GM19452 (cell line): ENCODE data around the gene SLC4A1.

ENCODE experiments used
- ATAC-seq: cut with Tn5 transposase; IDR thresholded peaks from one replicate; pipeline ENCODE4 v1.9.1; 2021; ENCODE audit not compliant: unreplicated experiment

The SLC4A1 gene

DNA sequence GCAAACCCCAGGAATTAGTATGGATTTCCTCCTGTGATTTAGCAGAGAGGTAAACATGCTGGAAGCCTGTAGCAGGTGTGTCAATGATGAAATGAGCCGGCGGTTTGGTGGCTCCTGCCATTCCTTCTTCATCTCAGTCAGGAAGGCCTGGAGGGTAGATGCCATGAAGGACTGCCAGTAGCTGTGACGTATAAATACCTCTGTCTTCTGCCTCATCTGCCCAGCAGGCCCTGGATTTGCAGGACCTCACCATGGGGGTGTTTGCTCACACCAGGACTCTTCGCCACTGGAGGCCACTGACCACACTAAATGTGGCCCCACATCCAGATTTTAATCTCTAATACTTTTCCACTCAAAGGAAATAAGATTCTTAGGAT is 16.1 kb upstream of the SLC4A1 start:
- no peak for ATAC-seq

DNA sequence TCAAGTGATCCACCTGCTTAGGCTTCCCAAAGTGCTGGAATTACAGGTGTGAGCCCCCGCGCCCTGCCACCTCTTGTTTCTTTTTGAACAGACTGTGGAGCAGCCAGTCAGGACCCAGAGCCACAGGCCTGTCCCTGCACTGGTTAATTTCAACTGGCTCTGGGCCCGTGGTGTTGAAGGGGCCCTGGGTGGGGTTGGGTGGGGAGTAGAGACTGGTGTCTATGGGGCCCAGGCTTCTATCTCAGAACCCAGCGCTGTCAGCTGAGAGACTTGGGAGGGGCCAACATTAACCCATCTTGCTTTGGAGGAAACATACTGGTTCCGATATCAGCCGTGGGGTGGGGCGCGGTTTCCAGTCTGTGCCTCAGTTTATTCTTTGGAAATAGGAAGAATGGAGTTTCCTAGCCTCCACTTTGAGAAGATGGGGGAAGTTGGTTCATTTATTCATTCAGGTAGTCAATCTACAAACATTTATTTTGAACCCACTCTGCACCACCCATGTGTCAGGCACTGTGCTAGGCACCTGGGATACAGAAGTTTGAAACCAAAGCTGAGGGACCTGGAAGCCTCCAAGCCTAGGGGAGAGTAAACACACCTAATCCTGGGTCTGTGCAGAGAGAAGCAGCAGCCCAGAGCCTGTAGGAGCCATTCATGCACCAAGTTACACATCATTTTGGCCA is 15.5 kb upstream of the SLC4A1 start:
- no peak for ATAC-seq

DNA sequence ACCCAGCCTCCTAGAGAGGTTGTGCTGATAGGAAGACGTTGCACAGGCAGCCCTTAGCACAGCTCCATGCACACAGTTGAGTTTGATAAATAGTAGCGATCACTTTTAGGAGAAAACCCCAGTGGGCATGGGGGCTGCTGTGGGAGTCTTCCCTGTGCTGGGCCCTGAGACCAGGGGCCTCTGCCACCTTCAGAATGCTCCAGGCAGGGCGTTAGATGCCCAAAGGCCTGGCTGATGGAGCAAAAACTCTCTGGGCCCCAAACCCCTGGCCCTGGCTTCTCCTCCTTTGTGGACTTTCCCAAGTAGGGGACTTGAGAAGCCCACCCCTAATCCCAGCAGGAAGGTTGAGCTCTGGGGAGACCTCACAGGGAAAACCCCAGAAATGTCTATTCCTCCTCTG is 14.3 kb upstream of the SLC4A1 start:
- ATAC-seq = no peak

DNA sequence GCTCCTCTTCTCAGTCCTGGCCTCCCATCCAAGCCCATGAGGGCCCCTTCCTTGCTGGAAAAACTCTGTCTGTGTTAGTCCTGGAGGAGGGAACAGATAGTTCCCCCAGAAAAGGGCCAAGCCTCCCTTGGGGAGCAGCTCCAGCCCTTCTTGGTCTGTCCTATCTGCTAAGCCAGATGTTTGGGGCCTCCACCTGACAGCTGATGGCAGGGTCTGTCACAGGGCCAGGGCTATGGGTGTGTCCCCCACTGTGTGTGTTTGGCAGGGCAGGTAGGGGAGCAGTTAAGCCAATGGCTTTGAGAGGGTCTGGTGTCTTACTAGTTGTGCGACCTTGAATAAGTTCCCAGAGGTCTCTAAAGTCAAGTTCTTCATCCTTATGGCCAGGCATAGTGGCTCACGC is 13.6 kb upstream of the SLC4A1 start:
- ATAC-seq = no peak

DNA sequence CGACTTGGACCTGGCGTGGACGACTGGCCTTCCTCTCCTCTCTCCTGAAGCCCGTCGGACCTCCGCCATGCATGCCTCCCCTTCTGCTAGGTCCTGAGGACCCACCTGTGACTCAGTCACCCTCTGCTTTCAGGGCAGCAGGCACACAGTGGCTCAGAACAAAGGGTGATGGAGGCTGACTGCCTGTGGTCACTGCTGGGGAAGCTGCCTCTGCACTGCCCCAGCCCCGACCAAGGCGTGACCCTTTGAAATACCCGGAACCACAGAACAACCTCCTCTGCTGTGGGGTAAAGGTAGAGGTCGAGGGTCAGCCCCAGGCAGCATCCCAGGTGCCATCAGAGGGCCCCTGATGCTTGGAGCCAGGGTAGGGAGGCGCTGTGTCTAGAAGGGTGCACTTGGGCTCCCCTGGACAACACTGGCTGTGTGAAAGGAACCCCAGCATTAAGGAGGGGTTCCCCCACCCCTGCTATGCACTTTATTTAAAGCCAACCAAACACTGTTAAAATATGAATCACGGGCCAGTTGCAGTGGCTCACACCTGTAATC is 12.5 kb upstream of the SLC4A1 start:
- ATAC-seq = no peak

DNA sequence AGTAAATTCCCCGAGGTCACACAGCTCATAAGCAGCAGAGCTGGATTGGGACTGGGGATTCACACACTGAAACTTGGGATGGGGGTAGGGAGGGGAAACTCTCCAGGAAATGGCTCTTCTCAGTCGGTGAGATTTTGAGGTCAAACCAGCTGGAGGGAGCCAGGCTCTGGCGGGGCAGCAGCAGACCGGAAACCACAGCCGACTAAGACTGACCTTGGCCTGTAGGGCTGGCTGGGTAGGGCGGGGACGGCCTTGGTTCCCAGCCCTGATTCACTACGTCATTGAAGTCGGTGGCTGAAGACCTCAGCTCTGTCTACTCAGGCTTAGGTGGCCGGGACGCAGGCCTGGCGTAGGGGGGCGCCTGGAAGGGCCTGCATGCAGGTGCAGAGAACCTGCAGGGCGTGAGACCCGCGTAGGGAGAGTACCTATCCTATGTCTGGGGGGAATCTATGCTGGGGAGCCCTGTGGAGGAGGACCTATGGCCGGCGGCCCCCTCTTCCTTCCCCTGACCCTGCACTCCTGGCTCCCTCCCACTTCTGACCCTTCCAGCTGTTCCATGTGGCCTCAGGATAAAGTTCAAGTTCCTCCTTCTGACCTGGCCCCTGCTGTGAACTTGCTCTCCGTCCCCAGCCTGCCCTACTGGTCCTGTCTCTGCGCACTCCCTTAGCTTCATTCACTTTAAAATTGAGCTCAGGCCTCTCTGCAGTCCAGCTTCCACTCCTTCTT is 11.9 kb upstream of the SLC4A1 start:
- peak; percentile 92 for ATAC-seq

DNA sequence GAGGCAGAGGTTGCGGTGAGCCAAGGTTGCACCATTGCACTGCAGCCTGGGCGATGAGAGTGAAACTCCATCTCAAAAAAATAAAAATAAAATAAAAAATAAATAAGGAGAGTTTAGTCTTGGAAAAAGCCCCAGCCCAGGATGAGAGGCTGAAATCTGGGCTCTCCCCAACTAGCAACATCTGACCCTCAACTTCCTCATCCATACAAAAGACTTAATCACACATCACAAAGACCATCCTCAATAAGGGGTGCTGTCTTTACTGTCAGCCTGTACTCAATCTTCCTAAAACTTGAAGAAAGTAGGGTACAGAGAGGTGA is 11.4 kb upstream of the SLC4A1 start:
- ATAC-seq = no peak

DNA sequence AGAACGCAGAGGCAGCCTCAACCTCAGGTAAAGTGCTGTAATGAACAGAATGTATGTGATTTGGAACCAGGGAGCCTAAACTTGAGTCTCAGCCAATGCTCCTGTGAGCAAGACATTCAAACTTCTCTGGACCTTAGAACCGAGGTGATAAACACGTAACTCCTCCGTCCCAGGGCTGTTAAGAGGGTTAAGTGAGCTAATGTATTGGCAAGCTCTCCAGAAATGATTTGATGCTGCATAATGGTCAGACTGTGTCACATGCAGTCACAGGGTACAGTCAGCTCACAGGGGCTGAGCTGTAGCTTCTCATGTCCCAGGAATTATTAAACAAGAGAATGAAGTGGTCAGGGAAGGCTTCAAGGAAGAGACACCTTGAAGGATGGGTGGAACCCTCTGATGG is 10.0 kb upstream of the SLC4A1 start:
- no peak for ATAC-seq

DNA sequence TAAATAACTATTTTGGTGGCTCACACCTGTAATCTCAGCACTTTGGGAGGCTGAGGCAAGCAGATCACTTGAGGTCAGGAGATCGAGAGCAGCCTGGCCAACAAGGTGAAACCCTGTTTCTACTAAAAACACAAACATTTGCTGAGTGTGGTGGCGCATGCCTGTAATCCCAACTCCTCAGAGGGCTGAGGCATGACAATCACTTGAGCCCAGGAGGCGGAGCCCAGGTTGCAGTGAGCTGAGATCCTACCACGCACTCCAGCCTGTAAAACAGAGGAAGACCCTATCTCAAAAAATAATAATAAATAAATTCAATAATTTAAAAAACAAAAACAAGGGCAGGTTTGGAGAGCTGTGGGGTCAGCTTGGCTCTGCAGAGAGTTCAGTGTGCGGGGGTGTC is 5.7 kb upstream of the SLC4A1 start:
- no peak for ATAC-seq

DNA sequence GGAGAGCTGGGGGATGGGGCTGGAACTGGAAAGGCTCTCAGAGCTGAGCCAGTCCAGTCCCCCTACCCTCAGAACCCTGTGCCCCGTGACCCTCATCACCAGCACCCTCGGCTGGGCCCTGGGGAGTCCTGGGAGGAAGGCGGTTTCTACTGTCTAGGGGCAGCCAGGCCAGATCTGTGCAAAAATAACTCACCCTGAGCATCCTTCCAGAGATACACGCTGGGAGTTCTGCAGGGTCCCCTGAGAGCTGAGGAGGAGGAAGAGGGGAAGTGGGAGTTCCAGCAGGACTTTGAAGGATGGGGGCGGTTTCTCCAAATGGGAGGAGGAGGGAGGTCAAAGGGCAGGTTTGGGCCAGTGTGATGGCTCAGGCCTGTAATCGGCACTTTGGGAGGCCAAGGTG is 5.0 kb upstream of the SLC4A1 start:
- ATAC-seq = no peak

DNA sequence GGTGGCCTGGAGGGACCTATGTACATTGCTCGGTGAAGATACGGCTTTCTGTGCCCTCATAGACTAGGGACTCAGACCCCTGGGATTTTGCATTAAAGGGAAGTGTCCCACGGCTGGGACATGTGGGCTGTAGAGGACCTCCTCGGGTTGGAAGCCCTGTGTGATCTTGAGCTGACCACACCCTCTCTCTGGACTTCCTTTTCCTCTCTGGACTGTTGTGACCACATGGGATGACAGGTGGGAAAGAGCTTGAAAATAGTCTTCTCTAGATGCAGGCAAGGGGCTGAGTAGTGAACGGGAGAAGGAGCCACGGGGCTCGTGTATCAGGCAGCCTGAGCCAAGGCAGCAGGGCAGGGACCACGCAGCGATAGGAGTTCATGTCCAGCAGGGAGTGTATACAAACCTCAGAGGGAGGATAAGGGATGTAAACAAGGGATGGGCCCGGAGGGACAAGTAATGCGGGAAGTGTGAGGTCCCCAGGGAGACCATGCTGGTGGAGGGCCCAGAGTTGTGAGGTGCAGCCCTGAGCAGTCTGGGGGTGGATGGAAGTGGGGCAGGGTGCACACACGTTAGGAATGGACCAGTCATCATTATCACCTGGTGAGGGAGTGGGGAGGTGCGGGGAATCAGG is 4.5 kb upstream of the SLC4A1 start:
- no peak for ATAC-seq

DNA sequence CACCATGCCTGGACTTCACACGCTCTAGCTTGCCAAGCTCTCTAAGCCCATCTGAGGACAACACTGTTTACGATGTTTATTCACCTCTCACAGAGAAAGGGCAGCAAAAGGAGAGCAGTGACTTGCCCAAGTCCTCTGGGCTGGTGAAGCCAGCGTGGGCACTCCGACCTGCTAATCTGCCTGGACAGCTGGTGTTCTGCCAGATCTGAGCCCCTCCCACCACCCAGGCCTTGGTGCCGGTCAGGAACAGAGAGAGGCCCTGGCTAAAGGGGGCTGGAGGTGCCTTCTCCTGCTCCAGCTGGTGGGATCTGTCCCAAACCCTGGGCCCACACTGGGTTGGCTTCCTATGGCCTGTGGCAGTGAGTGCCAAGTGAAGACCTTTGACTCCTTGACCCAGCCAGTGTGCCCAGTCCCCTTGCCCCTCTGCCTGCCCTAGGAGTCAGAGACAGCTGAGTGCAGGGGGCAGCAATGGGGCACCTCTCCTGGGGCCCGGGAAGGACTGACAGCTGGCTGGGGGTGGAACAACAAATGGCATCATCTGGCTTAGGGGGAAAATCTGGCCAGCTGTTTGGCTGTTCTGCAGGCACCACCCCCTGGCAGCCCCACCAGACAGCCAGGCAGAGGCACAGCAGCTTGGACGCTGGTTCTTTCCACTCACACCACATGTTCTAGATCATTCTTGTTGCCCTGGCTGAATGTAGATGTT is 1.8 kb upstream of the SLC4A1 start:
- ATAC-seq = no peak

DNA sequence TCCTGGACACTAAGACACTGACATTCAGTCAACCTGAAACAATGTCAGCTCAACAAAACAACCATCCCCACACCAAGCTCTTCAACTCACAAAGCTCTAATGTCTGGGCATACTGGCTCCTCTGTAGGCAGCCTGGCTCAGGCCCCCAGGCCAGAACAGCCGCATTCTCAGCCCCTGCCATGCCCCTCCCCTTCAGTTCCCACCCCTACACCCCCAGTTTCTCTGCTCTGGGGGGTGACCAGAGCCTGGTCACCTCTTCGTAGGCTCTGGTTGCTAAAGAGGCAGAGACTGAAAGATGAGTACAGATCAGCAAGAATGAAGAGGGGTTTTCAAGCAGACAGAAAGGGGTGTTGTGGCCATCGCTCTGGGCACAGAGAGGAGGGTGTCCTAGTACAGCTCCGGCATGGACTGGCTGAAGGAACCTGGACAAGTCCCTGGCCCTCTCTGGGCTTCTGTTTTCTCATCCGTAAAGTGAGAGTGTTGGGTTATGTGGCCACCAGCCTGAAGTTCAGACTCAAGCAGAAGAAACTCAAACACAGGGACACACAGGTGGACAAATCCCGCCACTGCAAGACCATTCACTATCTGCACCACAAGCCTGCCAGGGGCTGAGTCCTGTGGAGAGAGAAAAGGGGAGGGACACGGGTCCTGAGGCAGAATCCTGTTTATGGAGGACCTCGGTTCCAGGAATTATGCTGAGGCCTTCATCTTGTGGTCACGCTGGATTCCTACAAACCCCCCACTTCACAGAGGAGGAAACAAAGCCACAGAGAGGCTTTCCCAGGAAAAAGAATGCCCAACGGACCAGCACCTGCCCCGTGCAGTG is 987 bp upstream of the SLC4A1 start:
- no peak for ATAC-seq

DNA sequence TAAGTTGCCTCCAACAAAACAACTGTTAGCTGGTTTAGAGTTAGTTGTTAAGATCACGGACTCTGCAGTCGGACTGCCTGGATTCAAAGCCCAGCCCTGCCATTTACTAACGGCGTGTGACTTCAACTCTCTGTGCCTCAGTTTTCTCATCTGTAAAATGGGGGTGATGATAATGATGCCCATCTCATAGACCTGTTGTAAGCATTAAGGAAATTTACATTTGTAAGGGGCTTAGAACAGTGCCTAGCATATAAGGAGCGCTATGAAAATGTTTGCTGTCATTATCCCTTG is 825 bp downstream of the SLC4A1 start:
- ATAC-seq = no peak

DNA sequence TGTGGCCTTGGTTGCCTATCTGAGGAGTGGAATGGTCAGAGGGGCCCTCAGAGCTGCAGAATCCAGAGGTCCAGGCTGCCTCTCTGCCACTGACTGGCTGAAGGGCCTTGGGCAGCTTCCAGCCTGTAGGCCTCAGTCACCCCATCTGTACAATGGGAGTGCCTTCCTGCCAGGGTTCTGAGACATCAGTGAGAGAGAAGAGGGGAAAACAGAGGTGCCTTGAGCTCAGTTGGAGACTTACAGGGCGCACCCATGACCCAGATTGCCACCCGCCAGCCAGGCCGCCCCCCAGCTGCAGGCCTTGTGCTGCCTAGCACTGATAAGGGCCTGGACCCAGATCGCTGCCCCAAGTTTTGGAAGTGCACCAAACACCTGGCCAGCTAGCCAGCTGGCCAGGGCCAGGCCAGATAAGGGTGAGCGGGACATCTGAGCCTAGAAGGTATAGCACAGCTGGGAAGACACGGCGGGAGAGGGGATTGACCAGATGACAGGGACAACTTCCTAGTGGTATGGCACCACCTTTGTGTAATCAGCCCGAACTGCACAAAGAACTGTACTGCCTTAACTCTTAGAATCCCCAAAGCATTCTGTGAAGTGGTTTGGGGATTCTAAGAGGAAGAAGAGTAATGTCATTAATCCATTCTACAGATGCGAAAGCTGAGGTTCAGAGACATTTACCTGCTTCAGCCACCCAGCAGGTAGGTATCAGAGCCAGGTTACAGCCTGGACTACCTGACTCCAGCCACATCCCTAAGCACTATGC is 1.4 kb downstream of the SLC4A1 start:
- no peak for ATAC-seq

DNA sequence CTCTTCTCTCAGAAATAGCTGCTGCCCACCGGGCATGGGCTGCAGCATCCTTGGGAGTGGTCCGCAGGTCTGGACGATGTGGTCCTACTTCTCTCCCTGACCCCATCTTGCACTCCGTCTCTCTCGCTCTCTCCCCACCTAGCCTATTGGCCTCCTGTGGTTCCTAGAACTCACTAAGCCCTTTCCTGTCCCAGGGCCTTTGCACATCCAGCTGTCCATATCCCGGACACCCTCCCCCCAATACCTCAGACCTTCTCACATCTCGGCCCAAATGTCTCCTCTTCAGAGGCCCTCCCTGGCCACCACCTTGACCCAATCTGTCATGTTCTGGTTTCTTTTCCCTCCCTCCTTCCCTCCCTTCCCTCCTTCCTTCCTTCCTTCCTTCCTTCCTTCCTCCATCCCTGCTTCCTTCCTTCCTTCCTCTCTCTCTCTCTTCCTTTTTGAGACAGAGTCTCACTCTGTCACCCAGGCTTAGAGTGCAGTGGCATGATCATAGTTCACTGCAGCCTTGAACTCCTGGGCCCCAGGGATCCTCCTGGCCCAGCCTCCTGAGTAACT is 4.5 kb downstream of the SLC4A1 start:
- ATAC-seq = no peak

DNA sequence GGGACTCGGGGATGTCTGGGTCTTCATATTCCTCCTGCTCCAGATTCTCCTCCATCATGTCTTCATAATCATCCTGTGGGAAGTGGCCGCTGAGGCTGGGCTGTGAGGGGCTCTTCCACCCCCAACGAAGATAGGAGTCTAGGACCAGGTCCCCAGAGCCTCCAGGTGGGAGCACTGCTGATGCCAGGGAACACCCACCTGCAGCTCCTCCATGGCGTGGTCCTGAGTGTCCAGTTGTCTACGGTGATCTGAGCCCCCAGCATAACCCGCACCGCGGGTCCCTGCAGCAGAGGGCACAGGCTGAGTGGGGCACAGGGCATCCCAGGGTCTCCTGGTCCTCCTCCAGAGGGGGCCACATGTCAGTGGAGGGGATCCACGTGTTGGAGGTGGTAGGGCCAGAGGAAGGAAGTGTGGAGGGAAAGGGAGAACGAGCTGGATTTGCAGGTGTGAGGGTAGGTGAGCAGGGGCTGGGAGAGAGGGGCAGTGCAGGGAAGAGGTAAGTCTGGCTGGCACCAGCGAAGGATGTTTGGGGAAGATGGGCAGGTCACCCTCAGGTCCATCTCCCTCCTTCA is 5.2 kb downstream of the SLC4A1 start:
- ATAC-seq = no peak

DNA sequence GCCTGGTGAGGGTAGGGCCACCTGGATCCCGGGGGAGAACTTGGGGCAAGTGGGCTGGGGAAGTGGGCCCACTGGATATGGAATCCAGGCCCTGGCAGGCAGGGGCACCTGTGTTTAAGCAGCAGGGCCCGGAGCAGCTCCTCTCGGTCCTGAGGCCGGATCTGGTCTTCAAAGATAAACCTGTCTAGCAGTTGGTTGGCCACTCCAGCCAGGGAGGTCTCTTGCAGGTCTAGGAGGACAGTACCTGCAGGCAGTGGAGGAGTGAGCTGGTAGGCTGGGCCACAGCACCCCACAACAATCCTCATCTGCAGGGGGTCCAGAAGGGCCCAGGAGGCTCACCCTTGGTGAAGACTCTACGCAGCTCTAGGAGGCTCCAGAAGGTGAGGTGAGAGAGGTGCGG is 7.6 kb downstream of the SLC4A1 start:
- no peak for ATAC-seq

DNA sequence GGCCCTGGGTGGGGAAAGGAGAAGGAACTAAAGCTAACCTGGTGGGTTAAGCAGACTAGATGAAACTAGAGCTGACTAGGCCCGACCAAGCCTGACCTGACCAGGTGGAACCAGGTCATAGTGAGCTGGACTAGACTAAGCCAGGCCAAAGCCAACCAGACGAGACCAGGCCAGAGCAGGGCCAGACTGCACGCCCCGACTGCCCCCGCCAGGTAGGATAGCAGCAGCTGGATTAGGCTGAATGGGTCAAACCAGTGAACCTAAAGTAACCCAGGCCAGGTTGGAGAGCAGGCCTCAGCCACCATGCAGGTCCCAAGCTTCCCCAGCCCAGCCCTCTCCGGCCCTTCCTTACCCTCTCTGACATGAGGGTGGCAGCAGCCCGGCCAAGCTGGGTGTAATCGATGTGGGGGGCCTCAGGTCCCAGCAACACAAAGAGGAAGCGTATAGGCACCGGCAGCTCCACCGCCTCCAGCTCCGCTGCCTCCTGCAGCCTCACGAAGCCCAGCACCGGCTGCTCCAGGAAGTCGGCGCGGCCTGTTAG is 9.1 kb downstream of the SLC4A1 start:
- ATAC-seq = no peak
